H54 (cell line): ENCODE data around the gene CREB3L2.

Experiments
- DNase-seq: peaks from one replicate; pipeline ENCODE4 v3.0.0; 2011; ENCODE audit warnings: low spot score, mixed read lengths; ENCODE audit not compliant: insufficient read length
- FAIRE-seq: peaks from 3 replicates; lab custom pipeline; 2011; peaks lifted over from hg19 to GRCh38; lab: Jason Lieb, UNC
- POLR2A ChIP-seq: IDR thresholded peaks from 2 replicates; pipeline ENCODE4 v1.6.1; 2011; ENCODE audit warnings: low read depth, mild to moderate bottlenecking, low read length

The CREB3L2 gene

DNA sequence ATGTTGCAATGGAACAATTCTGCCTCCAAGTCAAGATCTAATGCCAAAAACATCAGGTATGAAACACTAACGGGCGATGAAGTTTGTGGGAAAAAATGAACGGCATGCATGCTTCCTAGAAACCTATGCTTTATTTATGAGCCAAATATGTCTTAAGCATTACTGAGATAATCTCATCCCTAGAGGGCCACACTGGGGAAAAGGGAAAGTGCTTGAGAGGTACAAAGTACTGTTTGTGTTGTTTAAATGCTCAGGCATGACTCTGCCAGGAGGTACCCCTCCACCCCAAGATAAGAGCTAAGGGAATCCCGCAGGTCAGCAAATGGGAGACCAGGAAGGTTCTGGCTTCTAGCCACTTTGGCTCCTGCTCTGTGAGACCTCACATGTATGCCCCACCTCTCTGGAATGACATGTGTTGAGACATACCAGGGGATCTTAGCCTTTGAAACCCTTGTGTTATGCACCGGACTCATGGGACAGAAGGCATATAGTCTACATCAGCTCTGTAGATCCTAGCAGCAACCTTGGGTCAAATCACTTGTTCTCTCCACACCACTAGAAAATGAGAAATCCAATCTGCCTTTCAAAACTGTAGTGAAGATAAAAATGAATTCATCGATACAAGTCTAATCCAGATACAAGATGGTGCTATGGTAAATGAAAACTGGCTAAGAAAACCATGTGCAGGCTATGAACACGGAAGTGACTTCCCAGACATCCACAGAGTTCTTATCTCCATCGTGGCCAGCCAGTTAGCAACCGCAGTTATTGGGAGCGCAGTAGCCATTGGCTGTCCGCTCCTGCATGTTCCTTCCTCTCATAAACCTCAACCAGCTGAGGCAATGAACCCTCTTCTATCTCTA, 61.0 kb downstream of the CREB3L2 start:
- FAIRE-seq = no peak
- TF ChIP-seq POLR2A = no peak
- no peak for DNase-seq

GRCh38 chr7:137940218-137940617, 61.7 kb downstream of the CREB3L2 start:
- TF ChIP-seq POLR2A = no peak
- DNase-seq = no peak
- no peak for FAIRE-seq

GRCh38 chr7:137937202-137937560, 64.7 kb downstream of the CREB3L2 start:
- TF ChIP-seq POLR2A = no peak
- no peak for FAIRE-seq
- no peak for DNase-seq

DNA sequence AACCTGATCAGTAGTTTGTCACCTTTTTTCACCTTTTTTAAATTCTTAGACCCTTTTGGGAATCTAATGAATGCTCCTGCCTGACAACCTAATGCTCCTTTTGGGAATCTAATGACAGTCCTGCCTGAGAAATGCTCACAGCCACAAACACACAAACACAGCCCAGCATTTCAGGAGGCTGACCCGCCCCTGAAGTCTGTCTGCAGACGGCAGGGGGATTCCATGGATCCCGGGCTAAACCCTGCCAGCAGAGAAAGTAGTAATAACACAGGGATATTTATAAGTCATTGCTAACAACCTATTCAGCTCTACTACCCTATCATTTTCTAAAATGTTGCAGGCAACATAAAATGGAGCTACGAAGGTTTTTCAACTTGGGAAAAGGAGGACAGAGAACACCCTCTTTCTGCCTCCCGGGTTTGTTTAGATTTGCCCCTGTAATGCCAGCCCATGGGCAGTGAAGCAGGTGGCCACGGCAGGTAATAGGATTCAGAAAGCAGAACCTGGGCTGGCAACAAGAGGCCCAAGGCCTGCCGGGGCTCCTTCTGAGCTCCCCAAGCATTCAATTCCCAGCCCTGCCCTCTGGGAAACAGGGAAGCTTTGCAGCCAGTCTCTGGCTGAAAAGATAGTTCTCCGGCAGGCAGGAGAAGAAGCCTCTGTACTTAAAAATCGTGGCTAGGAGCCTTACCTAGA, 65.2 kb downstream of the CREB3L2 start:
- DNase-seq (no peak), FAIRE-seq (no peak)
- no peak for TF ChIP-seq POLR2A

GRCh38 chr7:137935884-137936508, 65.9 kb downstream of the CREB3L2 start:
- no peak for DNase-seq
- no peak for TF ChIP-seq POLR2A
- FAIRE-seq = no peak

DNA sequence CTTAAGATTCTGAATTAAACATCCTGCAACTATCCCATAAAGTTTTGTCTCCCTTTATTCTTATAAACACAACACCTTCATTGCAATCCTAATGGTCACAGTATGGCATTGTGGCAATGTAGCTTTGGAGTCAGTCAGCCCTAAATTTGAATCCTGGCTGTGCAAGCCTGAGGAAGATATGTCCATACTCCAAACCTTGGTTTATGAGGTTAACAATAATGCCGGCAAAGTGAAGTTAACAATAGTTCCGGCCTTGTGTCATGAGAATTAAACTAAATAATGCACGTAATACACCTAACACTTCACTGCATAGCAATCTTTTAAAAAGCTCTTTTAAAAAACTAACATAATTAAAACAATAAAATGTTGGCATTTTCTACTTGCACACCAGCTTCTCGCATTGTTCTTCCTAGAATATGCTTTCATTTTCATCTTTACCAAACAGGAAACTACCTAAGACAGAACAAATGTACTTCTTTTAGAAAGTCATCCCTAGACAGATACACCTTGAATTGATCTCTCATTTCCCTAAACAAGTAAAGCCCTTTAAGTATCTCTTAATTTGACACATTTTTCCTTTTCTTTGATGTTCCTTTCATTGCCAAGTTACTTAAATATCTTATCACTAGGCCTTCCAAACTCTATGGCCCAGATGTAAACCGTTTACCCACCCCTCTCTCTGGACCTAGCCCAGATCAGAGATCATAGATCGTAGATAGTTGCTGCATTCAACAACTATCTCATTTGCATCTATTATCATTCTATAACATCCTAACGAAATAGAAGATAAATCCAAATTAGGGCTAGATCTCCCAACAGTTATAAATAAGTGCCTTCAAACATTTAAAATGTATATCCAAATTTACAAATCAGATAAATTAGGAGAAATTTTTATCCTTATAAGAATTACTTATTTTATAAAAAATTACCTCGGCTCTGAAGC, 66.7 kb downstream of the CREB3L2 start:
- FAIRE-seq = no peak
- TF ChIP-seq POLR2A = no peak
- DNase-seq = no peak

- DNase-seq = no peak
- no peak for TF ChIP-seq POLR2A
- no peak for FAIRE-seq
Observed at GRCh38 chr7:137934176-137934826, 67.6 kb downstream of the CREB3L2 start.

DNA sequence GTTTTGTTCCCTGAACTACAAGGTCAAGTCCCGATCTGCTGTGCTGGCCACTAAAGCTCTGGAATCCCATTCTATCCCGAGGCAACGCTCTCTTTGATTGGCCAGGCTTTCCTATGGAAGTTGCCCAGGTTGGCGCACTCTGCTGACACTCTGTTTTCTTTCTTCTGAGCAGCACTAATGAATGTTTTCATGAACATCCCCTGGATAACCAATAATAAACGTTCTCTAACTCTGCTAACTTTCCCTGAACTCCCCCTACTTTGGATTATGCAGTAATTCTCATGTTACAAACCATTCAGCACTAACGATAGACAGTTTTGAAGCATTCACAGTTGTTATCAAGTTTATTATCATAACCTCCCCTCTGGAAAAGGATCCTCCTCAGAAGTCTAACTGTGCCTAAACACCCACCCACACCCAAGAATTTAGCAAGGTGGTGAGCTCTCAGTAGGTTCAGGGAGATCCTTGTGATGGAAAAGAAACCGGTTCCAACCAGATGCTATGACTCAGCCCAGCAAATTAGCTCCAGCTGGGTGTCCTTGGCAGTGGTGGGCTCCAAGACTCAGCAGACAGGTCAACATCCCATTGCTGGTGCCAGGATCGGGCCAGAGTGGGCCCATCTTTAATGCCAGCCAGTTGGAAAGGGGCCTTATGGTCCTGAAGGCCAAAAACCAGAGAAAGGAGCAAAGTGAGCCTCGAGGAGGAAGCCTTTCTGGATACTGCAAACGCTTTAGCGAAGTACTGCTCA, 68.4 kb downstream of the CREB3L2 start:
- FAIRE-seq = no peak
- no peak for TF ChIP-seq POLR2A

GRCh38 chr7:137932881-137933269, 69.0 kb downstream of the CREB3L2 start:
- DNase-seq (no peak), FAIRE-seq (no peak)
- no peak for TF ChIP-seq POLR2A

More for the DNA sequence above, 68.4 kb downstream of the CREB3L2 start:
- DNase-seq = no peak

- DNase-seq = no peak
- FAIRE-seq = no peak
- TF ChIP-seq POLR2A = no peak
Observed at GRCh38 chr7:137931823-137932222, 70.1 kb downstream of the CREB3L2 start.

DNA sequence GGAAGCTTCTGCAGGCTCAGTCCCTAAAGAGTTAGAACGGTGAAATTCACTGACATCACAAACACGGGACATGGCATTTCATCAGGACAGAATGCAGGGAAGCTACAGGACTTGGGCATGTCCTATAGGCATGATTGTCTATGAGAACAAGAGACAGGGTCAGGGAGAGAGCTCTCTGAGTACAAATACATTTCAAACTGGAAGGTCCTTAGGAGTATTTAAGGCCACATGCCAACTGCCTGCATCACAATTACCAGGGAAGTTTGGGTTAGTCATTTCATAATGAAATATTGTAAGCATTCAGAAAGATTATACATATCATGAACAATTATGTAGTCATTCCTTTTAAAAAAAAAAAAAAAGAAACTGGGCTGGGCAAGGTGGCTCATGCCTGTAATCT, 71.3 kb downstream of the CREB3L2 start:
- DNase-seq (peak; percentile 24), FAIRE-seq (no peak)
- no peak for TF ChIP-seq POLR2A

- DNase-seq (no peak), FAIRE-seq (no peak)
- no peak for TF ChIP-seq POLR2A
Observed at GRCh38 chr7:137928626-137929025, 73.3 kb downstream of the CREB3L2 start.
